HCT116 (cell line): ENCODE results near the gene COQ10B.

ENCODE experiments used
- CBX3 ChIP-seq: IDR thresholded peaks from 2 replicates; pipeline ENCODE4 v1.6.1; 2012; ENCODE audit warnings: low read depth
- CEBPB ChIP-seq: IDR thresholded peaks from 2 replicates; pipeline ENCODE4 v1.6.1; 2012; ENCODE audit warnings: low read depth
- EGR1 ChIP-seq: IDR thresholded peaks from 2 replicates; pipeline ENCODE4 v1.6.1; 2012; ENCODE audit warnings: low read depth
- MAX ChIP-seq: IDR thresholded peaks from 2 replicates; pipeline ENCODE4 v1.6.1; 2012
- POLR2A ChIP-seq: IDR thresholded peaks from 2 replicates; pipeline ENCODE4 v1.7.0; 2011; ENCODE audit warnings: borderline replicate concordance; ENCODE audit not compliant: insufficient read depth, insufficient read length; ENCODE audit errors: extremely low read depth
- POLR2AphosphoS5 ChIP-seq: IDR thresholded peaks from 2 replicates; pipeline ENCODE4 v1.6.1; 2011; ENCODE audit warnings: mild to moderate bottlenecking, low read depth, low read length, moderate library complexity
- RAD21 ChIP-seq: IDR thresholded peaks from 2 replicates; pipeline ENCODE4 v1.6.1; 2012; ENCODE audit warnings: low read depth, mild to moderate bottlenecking
- REST ChIP-seq: IDR thresholded peaks from 2 replicates; pipeline ENCODE4 v1.6.1; 2012; ENCODE audit warnings: low read depth
- SP1 ChIP-seq: IDR thresholded peaks from 2 replicates; pipeline ENCODE4 v1.6.1; 2012; ENCODE audit warnings: low read depth
- SRF ChIP-seq: IDR thresholded peaks from 2 replicates; pipeline ENCODE4 v1.6.1; 2012; ENCODE audit warnings: low read depth
- ZFX ChIP-seq: fragments of 450-650 bp; IDR thresholded peaks from 2 replicates; pipeline ENCODE4 v1.6.1; 2017
- TF ChIP-seq, protein P1 (sequence below), 3 experiments: fragments of 200-600 bp in 1 of 3; sonication (generic) in 1 of 3; IDR thresholded peaks in 2 of 3; conservative IDR thresholded peaks in 1 of 3; 2 replicates each; pipeline ENCODE4 v1.5.1; 2012 to 2017; ENCODE audit warnings: low read depth in 2 of 3, low read length in 2 of 3, antibody characterized with exemption in 1 of 3, borderline replicate concordance in 1 of 3, control low read depth in 1 of 3, mild to moderate bottlenecking in 1 of 3, mixed read lengths in 1 of 3, mixed run types in 1 of 3, moderate library complexity in 1 of 3; ENCODE audit not compliant: insufficient read depth in 1 of 3
- TF ChIP-seq, protein P2 (sequence below): IDR thresholded peaks from 2 replicates; pipeline ENCODE4 v1.6.1; 2012

DNA sequence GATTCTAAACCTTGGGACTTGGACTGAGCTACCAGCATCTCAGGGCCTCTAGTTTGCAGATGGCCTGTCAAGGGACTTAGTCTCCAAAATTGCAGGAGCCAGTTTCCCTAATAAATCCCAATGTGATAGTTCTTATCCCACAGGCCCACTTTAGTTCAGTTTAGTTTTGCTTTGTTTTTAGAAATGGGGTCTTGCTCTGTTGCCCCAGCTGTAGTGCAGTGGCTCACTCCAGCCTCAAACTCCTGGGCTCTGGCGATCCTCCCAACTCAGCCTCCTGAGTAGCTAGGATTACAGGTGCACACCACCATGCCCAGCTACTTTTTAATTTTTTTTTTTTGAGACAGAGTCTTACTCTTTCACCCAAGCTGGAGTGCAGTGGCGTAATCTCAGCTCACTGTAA, 16.0 kb upstream of the COQ10B start:
- no peak for TF ChIP-seq CEBPB
- TF ChIP-seq, protein P1, sequence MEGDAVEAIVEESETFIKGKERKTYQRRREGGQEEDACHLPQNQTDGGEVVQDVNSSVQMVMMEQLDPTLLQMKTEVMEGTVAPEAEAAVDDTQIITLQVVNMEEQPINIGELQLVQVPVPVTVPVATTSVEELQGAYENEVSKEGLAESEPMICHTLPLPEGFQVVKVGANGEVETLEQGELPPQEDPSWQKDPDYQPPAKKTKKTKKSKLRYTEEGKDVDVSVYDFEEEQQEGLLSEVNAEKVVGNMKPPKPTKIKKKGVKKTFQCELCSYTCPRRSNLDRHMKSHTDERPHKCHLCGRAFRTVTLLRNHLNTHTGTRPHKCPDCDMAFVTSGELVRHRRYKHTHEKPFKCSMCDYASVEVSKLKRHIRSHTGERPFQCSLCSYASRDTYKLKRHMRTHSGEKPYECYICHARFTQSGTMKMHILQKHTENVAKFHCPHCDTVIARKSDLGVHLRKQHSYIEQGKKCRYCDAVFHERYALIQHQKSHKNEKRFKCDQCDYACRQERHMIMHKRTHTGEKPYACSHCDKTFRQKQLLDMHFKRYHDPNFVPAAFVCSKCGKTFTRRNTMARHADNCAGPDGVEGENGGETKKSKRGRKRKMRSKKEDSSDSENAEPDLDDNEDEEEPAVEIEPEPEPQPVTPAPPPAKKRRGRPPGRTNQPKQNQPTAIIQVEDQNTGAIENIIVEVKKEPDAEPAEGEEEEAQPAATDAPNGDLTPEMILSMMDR (IDR thresholded peaks at IDR 0.05 in 2 of 3, conservative IDR thresholded peaks at IDR 0.05 in 1 of 3; ENCODE audit: borderline replicate concordance in 1 of 3, insufficient read depth in 1 of 3, low read depth in 2 of 3, low read length in 2 of 3): no peak
- no peak for TF ChIP-seq ZFX
- TF ChIP-seq REST: no peak
- TF ChIP-seq POLR2A: no peak
- no peak for TF ChIP-seq CBX3
- no peak for TF ChIP-seq POLR2AphosphoS5
- TF ChIP-seq, protein P2, sequence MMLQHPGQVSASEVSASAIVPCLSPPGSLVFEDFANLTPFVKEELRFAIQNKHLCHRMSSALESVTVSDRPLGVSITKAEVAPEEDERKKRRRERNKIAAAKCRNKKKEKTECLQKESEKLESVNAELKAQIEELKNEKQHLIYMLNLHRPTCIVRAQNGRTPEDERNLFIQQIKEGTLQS: no peak
- TF ChIP-seq RAD21: no peak
- TF ChIP-seq EGR1: no peak
- TF ChIP-seq SRF: no peak
- no peak for TF ChIP-seq SP1
- no peak for TF ChIP-seq MAX
